Epithelial cell of esophagus (primary cell): ENCODE data around the gene KLB.

ENCODE experiments used
- DNase-seq: peaks from one replicate; pipeline ENCODE4 v3.0.0; 2010; ENCODE audit warnings: low read depth
- H3K4me3 ChIP-seq: 2 replicates; pipeline ENCODE4 v1.5.1; 2011; ENCODE audit warnings: mild to moderate bottlenecking, low read length, control low read depth
- TF ChIP-seq, protein P1 (sequence below): IDR thresholded peaks from 2 replicates; pipeline ENCODE4 v1.5.1; 2011; ENCODE audit warnings: low read depth, mild to moderate bottlenecking, low read length, control low read depth, inconsistent platforms; ENCODE audit not compliant: insufficient read depth; ENCODE audit errors: missing control alignments

KLB gene

DNA sequence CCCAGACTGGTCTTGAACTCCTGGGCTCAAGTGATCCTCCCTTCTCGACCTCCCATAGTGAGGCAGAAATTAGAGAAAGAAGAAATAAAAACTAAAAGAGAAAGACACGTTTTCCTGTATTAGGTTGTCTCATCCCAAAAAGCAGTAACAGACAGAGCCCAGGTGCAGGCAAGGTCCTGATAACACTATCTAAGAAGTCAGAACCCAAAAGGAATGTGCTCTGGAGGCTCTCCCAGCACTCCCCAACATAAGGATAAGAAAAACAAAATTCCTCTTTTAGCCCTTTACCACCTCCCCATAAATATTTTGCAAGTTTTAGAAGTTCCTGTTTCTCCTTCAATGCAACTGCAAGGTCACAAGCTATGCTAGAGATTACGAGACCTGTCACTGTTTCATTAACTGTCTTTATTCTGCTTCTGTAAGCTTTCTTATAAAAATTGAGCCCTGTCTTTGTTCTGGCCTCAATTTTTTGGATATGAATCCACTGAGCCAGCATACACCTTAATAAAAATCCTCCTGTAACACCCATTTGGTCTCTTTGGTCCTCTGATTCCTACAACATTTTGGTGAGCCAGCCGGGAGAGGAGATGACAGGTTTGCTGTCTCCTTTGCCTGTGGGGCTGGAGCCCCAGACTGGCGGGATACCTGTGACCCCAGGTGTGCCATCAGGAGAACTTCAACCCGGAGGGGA, 78.0 kb downstream of the KLB start:
- H3K4me3 ChIP-seq, result no peak overlapping the region
- DNase-seq, result no peak
- TF ChIP-seq, protein P1, sequence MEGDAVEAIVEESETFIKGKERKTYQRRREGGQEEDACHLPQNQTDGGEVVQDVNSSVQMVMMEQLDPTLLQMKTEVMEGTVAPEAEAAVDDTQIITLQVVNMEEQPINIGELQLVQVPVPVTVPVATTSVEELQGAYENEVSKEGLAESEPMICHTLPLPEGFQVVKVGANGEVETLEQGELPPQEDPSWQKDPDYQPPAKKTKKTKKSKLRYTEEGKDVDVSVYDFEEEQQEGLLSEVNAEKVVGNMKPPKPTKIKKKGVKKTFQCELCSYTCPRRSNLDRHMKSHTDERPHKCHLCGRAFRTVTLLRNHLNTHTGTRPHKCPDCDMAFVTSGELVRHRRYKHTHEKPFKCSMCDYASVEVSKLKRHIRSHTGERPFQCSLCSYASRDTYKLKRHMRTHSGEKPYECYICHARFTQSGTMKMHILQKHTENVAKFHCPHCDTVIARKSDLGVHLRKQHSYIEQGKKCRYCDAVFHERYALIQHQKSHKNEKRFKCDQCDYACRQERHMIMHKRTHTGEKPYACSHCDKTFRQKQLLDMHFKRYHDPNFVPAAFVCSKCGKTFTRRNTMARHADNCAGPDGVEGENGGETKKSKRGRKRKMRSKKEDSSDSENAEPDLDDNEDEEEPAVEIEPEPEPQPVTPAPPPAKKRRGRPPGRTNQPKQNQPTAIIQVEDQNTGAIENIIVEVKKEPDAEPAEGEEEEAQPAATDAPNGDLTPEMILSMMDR, result no peak

DNA sequence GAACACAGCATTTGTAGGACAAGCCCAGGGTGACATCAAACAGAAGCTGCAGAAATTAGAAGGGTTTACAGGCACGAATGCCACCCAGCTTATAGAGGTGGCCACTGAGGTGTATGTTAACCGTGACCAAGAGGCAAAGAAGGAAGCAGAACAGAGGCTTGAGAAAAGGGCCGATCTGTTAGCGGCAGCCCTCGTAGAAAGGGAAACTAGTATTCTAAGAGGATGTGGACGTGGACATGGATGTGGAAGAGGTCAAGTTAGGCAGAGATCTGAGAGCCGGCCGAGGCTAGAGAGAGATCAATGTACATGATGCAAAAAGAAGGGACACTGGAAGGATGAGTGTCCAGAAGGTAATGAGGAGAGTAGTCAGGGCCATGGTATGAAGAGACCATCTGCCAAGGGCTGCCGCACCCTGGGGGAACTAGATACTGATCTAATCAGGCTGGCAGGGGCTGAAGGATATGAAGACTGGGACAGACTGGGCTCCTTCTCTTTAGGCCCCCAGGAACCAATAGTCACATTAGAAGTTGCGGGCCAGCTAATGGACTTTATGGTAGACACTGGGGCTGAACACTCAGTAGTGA, 79.6 kb downstream of the KLB start:
- DNase-seq, result no peak
- H3K4me3 ChIP-seq, result no peak overlapping the region
- TF ChIP-seq, protein P1, result no peak

DNA sequence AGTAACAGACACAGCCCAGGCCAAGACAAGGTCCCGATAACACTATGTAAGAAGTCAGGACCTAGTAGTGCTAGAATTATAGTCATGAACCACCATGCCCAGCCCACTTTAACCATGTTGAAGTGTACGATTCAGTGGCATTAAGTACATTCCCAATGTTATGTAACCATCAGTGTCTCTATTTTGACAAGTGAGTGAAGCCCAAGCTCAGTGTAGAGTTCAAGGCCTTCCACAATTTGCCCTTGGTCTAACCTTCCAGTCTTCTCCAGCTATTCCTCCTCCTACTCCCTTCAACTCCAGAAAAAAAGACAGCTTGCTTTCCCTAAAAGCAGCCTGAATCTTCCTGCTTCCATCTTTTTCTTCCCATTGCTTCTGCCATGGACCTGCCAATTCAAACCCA, 83.6 kb downstream of the KLB start:
- TF ChIP-seq, protein P1, result no peak
- H3K4me3 ChIP-seq, result no peak overlapping the region
- no peak for DNase-seq

DNA sequence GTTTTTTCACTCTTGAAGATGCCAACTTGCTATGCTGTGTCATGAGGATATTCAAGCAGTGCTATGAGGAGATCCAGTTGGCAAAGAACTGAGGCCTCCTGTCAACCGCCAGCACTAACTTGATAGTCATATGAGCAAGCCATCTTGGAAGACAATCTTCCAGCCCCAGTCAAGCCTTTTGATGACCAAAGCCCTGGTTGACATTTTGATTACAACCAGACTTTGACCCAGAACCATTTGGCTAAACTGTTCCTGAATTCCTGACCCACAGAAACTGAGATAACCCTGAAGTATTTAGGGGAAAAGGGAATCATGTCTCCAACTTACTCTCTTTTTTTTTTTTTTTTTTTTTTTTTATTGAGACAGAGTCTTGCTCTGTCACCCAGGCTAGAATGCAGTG, 87.6 kb downstream of the KLB start:
- TF ChIP-seq, protein P1, result no peak
- DNase-seq, result no peak

DNA sequence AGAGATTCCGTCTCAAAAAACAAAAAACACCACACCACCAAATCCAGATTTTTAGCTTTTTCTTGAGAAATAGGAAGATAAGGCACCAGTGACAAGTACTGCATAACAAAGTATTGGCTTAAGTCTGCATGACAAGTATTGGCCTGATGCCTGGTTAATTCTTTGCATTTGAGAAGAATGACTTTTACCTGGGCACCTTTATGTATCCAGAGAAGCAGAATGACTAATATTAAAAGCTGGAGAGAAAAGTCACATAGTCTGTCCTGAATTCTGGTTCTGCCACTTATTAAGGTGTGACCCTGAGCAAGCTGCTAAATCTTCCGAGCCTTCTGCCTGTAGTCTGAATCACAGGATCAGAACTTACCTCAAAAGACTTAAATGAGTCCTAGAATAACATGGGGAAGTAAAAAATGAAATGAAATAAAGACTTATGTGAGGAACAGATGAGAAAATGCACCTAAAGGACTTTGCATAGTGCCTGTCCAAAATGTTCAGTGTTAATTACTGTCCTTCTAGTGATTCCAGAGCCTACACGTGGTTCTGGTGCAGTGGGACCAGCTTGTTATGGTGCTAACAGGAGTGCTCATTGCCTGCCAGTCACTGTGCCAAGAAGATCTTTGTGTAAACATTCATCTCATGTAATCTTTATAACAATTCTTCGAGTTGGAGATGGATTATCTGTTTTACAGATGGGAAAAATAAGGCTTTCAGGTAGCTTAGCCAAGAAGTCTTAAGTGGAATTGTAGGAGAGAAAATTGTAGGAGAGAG, 88.9 kb downstream of the KLB start:
- H3K4me3 ChIP-seq, result no peak overlapping the region
- TF ChIP-seq, protein P1, result no peak
- DNase-seq, result peak; percentile 95

More for the DNA sequence above, 87.6 kb downstream of the KLB start:
- H3K4me3 ChIP-seq, result no peak overlapping the region

DNA sequence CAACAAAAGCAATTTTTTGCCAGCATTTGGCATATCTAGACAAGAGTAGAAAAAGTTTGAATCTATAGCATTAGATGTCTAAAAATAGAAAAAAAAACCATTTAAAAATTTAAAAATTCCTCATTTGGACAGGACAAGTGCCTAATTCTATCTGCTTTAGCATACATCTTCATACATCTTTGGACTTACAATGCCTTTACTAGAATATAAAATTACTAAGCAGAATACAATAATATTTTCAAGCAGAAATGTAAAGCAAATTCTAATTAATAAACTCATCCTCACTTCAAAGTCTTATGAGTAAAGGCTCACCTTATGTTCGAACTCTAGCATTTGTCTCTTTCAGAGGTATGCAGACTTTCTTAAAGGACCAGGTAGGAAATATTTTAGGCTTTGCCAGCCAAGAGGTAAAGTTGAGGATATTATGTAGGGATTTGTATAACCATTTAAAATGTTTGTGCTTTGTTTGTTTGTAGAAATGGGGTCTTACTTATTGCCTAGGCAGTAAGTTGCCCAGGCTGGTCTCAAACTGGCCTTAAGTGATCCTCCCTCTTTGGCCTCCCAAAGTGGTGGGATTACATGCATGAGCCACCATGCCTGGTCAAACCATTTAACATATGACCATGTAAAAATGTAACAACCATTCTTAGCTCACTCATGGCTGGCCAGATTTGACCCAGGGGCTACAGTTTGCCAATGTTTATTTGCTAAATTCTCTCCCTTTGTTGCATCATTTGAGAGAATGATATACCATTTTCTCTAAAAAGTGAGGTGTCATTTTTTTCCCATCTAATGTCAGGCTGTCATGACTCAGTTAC, 91.4 kb downstream of the KLB start:
- TF ChIP-seq, protein P1, result no peak
- no peak overlapping the region for H3K4me3 ChIP-seq
- no peak for DNase-seq
